Neuron (in vitro differentiated cells): ENCODE measurements around the gene ARHGAP24.

Experiments
- H2AFZ ChIP-seq: one replicate; pipeline ENCODE4 v1.6.1; 2013; ENCODE audit warnings: low read depth, mild to moderate bottlenecking, inconsistent platforms, low read length, moderate library complexity
- H3K27me3 ChIP-seq: one replicate; pipeline ENCODE4 v1.6.1; 2013; ENCODE audit warnings: low read length; ENCODE audit not compliant: insufficient read depth
- H3K36me3 ChIP-seq: one replicate; pipeline ENCODE4 v1.6.1; 2013; ENCODE audit warnings: low read length; ENCODE audit not compliant: insufficient read depth
- H3K4me1 ChIP-seq: one replicate; pipeline ENCODE4 v1.6.1; 2013; ENCODE audit warnings: low read length; ENCODE audit not compliant: insufficient read depth
- H3K4me3 ChIP-seq: 2 replicates; pipeline ENCODE4 v1.5.1; 2013; ENCODE audit warnings: mild to moderate bottlenecking, low read length, moderate library complexity
- H3K9me3 ChIP-seq: one replicate; pipeline ENCODE4 v1.6.1; 2013; ENCODE audit warnings: low read length

The ARHGAP24 gene

GRCh38 chr4:85744950-85745349 lies 270.0 kb downstream of the ARHGAP24 start:
- H3K36me3 ChIP-seq, result no peaks in the 10 kb centered on the region
- no peaks in the 10 kb centered on the region for H3K9me3 ChIP-seq
- H3K4me3 ChIP-seq, result no peak overlapping the region
- H3K4me1 ChIP-seq, result no peaks in the 10 kb centered on the region
- no peak overlapping the region for H2AFZ ChIP-seq
- no peaks in the 10 kb centered on the region for H3K27me3 ChIP-seq

DNA sequence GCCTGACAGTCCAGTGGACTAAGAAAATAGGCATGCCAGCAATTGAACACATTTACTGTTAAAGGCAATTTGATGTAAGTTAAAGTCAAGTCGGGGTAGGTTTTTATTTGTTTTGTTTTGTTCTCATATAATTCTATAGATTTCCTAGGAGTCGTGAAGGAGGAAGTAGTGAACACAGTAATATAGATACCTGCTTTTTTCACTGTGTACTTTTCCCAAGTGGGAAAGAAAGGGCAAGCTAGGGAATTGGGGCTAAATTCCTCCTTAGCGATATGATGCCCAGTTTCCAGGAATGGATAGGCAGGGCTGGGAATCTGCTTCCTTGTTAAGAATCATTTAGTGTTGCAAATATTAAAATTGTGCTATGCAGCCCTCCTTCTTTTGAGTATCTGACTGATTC lies 271.0 kb downstream of the ARHGAP24 start:
- Histone ChIP-seq H3K4me1 (no peaks in the 10 kb centered on the region), H3K27me3 (no peaks in the 10 kb centered on the region), H3K36me3 (no peaks in the 10 kb centered on the region), H3K9me3 (no peaks in the 10 kb centered on the region), H2AFZ (no peak overlapping the region), H3K4me3 (no peak overlapping the region)

DNA sequence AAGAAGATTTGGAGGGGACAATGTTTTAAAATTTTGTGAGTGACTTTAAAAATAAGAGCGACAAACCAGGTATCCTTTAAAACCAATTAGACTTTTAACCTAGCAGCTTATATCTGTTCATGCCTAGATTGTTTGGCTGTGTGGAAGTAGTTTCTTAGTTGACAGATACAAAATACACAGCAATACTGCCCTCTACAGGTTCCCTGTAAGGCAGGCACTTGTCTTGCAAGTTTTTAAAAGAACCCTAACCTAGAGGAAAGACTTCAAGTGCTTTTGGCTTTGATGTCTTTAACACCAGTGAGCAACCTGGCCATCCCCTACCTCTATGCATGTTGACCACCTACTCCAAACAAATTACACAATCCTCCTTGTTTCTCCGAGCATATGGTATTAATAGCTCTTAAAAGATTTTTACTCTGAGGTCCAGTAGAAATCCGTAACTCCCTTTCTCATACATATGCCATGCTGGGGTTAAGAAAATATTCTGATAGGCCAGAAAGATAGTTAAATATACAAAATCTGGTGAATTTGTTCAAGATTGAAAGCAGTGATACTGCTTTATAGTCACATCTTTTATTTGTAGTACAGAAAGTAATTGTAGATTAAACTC lies 273.0 kb downstream of the ARHGAP24 start:
- H3K4me3 ChIP-seq, result no peak overlapping the region

DNA sequence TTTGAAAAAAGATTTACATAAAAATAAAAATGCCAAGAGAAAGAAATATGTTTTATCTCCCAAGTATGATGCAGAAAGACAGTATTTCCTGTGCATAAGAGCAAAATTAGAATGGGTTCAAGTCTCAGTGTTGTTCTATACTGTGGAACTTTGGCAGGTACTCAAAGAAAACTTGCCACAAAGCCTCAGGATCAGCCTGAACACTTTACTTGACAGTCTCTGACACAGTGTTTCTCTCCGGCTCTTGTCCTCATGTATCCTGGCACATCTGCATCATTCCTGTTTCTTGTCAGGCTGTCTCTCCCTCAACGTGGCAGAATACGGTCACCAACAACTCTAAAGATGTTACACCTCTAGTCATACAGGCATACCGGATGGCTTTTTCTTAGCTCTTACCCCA lies 273.7 kb downstream of the ARHGAP24 start:
- Histone ChIP-seq H3K4me3 (no peak overlapping the region), H3K36me3 (no peaks in the 10 kb centered on the region), H3K4me1 (no peaks in the 10 kb centered on the region), H3K27me3 (no peaks in the 10 kb centered on the region), H2AFZ (no peak overlapping the region), H3K9me3 (no peaks in the 10 kb centered on the region)

More for the DNA sequence above, 273.0 kb downstream of the ARHGAP24 start:
- no peak overlapping the region for H2AFZ ChIP-seq
- no peaks in the 10 kb centered on the region for H3K9me3 ChIP-seq
- no peaks in the 10 kb centered on the region for H3K4me1 ChIP-seq
- H3K27me3 ChIP-seq, result no peaks in the 10 kb centered on the region
- no peaks in the 10 kb centered on the region for H3K36me3 ChIP-seq

DNA sequence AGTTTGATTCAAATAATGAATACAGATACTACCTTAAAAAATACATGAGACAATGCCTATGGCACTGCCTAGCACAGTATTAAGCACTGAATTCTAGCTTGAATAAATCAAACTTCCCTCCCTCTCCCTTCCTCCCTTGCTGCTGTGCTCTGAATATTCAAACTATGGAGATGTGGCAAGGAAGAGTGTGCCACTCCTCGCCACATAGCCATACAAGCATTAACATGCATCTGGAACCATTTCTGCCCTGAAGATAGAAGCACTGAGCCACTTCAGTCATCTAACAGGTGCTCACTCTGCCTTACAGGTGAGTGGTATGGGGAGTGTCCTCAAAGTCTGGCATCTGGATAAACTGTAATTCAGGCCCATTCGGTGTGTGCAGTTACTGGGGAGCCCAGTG lies 276.9 kb downstream of the ARHGAP24 start:
- Histone ChIP-seq H3K4me1 (no peaks in the 10 kb centered on the region), H2AFZ (no peak overlapping the region), H3K4me3 (no peak overlapping the region), H3K36me3 (no peaks in the 10 kb centered on the region), H3K9me3 (no peaks in the 10 kb centered on the region), H3K27me3 (no peaks in the 10 kb centered on the region)

DNA sequence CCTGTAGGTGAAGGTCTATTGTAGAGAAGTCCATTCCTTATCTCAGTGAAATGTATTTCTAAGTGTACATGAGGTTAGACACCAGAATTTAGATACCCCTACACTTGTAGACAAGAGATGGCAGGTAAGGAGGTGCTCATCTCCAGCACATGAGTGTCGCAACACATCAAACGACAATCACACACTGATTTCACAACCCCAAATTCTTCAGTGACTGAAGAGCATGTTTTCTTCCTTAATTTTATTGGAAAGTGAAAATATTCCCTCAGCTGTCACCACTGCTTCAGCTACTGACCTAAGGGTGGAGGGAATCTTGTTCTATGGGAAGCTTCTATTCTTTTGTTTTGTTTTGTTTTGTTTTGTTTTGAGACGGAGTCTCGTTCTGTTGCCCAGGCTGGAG lies 280.3 kb downstream of the ARHGAP24 start:
- H2AFZ ChIP-seq, result no peak overlapping the region
- H3K36me3 ChIP-seq, result no peaks in the 10 kb centered on the region
- H3K4me3 ChIP-seq, result no peak overlapping the region
- no peaks in the 10 kb centered on the region for H3K4me1 ChIP-seq
- H3K27me3 ChIP-seq, result no peaks in the 10 kb centered on the region
- H3K9me3 ChIP-seq, result no peaks in the 10 kb centered on the region

GRCh38 chr4:85756938-85757337 lies 282.0 kb downstream of the ARHGAP24 start:
- no peak overlapping the region for H3K4me3 ChIP-seq
- H2AFZ ChIP-seq, result no peak overlapping the region
- H3K27me3 ChIP-seq, result no peaks in the 10 kb centered on the region
- H3K9me3 ChIP-seq, result no peaks in the 10 kb centered on the region
- H3K36me3 ChIP-seq, result no peaks in the 10 kb centered on the region
- no peaks in the 10 kb centered on the region for H3K4me1 ChIP-seq

GRCh38 chr4:85759388-85759787 lies 284.4 kb downstream of the ARHGAP24 start:
- H2AFZ ChIP-seq, result no peak overlapping the region
- no peaks in the 10 kb centered on the region for H3K27me3 ChIP-seq
- H3K36me3 ChIP-seq, result no peaks in the 10 kb centered on the region
- no peaks in the 10 kb centered on the region for H3K9me3 ChIP-seq
- H3K4me3 ChIP-seq, result no peak overlapping the region
- H3K4me1 ChIP-seq, result no peaks in the 10 kb centered on the region

GRCh38 chr4:85760511-85760910 lies 285.6 kb downstream of the ARHGAP24 start:
- H3K27me3 ChIP-seq, result no peaks in the 10 kb centered on the region
- H3K36me3 ChIP-seq, result no peaks in the 10 kb centered on the region
- H2AFZ ChIP-seq, result no peak overlapping the region
- H3K9me3 ChIP-seq, result no peaks in the 10 kb centered on the region
- H3K4me1 ChIP-seq, result no peaks in the 10 kb centered on the region
- H3K4me3 ChIP-seq, result no peak overlapping the region

GRCh38 chr4:85761803-85762528 lies 287.0 kb downstream of the ARHGAP24 start:
- no peak overlapping the region for H3K4me3 ChIP-seq

GRCh38 chr4:85762529-85762871 lies 287.6 kb downstream of the ARHGAP24 start:
- H3K27me3 ChIP-seq, result no peaks in the 10 kb centered on the region
- no peaks in the 10 kb centered on the region for H3K4me1 ChIP-seq
- H2AFZ ChIP-seq, result no peak overlapping the region
- no peaks in the 10 kb centered on the region for H3K36me3 ChIP-seq
- no peaks in the 10 kb centered on the region for H3K9me3 ChIP-seq
- H3K4me3 ChIP-seq, result no peak overlapping the region

More at GRCh38 chr4:85761803-85762528, 287.0 kb downstream of the ARHGAP24 start:
- Histone ChIP-seq H3K27me3 (no peaks in the 10 kb centered on the region), H2AFZ (no peak overlapping the region), H3K36me3 (no peaks in the 10 kb centered on the region), H3K4me1 (no peaks in the 10 kb centered on the region), H3K9me3 (no peaks in the 10 kb centered on the region)

DNA sequence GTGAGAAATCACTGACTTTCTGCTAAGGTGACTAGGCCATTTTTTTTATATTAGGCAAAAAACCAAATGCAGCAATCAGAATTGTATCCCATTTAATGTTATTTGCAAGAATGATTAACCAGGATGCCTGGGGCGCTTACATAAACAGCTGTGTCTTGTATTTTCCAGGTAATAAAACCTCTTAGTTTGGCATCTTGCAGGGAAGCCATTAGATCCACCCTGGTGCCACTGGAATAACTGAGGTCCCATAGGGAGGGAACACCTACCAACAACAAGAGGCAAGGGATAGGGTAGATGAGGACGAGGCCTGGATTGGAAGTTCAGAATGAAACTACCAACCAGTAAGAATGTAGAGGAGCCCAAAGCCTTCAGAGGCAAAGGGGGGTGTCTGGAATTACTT lies 288.3 kb downstream of the ARHGAP24 start:
- Histone ChIP-seq H3K36me3 (no peaks in the 10 kb centered on the region), H2AFZ (no peak overlapping the region), H3K4me3 (no peak overlapping the region), H3K4me1 (no peaks in the 10 kb centered on the region), H3K9me3 (no peaks in the 10 kb centered on the region), H3K27me3 (no peaks in the 10 kb centered on the region)

- Histone ChIP-seq H3K4me3 (no peak overlapping the region), H3K4me1 (no peaks in the 10 kb centered on the region), H3K27me3 (no peaks in the 10 kb centered on the region), H3K36me3 (no peaks in the 10 kb centered on the region), H2AFZ (no peak overlapping the region), H3K9me3 (no peaks in the 10 kb centered on the region)
Measured at GRCh38 chr4:85767649-85768048, 292.7 kb downstream of the ARHGAP24 start.

DNA sequence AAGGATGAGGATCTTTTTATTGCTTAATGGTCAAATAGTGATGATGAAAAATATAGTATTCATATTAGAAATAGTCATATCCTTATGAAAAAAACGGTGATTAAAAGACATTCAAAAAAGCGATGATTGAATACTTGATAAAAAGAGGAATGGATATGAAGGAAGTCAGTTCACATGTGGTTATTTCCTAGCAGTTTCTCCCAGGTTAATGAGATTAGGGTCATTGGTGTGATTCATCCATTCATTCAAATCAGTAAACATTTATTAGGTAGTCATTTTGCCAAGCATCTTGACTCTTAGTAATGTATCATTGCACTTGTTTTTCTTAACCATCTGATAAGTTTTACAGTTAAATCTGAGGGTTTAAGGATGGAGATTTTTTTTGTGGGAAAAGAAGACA lies 294.1 kb downstream of the ARHGAP24 start:
- Histone ChIP-seq H3K9me3 (no peaks in the 10 kb centered on the region), H3K4me3 (no peak overlapping the region), H3K36me3 (no peaks in the 10 kb centered on the region), H3K4me1 (peaks cover 3% of the 10 kb centered on the region), H2AFZ (no peak overlapping the region), H3K27me3 (no peaks in the 10 kb centered on the region)
